Keratinocyte (primary cell): ENCODE measurements around the gene PRDM10.

Experiments
- EZH2 ChIP-seq: IDR thresholded peaks from one replicate; pipeline ENCODE4 v1.6.1; 2012; ENCODE audit warnings: inconsistent platforms, mild to moderate bottlenecking, low read length, moderate library complexity
- TF ChIP-seq, protein P1 (sequence below), 3 experiments: IDR thresholded peaks in 1 of 3; conservative IDR thresholded peaks in 1 of 3; optimal IDR thresholded peaks in 1 of 3; 2 replicates in 2 of 3; 3 replicates in 1 of 3; pipeline versions ENCODE3 to v1.5.1; 2011; ENCODE audit warnings: low read length in 3 of 3, mild to moderate bottlenecking in 3 of 3, moderate library complexity in 2 of 3, control low read depth in 1 of 3, inconsistent platforms in 1 of 3; ENCODE audit not compliant: insufficient read depth in 2 of 3; ENCODE audit errors: extremely low read depth in 1 of 3

DNA sequence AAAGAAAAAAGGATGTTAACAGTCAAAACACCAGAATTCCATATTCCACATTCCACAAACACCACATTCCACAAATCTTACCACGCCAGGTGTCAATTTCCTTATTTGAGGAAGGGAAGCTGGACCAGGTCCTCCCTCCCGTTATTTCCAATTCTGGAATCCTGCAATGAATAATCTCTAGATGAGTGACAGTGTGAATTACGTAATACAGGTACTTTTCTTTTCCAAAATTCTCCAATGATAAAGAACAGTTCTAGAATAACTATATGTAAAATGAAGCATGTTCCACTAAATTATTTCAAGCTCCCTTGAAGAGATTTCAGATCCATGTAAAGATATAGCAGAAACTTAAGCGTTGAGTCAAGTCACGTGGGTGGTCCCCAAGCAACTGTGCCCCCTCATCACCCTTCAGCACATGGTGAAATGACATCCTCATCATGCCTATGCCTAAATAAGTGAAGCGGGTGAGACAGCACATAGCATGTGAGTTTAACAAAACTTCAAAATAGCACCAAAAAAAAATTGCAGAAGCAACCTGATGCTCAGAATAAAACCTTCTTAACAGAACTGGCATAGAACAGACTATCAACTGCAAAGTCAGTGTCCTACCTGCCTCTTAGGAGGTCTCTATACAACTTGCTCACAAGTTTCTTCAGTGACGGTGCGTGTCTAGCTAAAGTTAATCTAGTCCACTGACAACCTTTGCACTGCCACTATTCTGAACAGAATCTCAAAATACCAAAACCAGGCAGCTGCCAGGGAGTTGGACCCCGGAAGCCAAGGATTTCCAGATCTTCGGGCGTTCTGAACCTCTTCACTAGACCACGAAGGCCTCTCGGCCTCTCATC is 108.1 kb downstream of the PRDM10 start:
- TF ChIP-seq, protein P1, sequence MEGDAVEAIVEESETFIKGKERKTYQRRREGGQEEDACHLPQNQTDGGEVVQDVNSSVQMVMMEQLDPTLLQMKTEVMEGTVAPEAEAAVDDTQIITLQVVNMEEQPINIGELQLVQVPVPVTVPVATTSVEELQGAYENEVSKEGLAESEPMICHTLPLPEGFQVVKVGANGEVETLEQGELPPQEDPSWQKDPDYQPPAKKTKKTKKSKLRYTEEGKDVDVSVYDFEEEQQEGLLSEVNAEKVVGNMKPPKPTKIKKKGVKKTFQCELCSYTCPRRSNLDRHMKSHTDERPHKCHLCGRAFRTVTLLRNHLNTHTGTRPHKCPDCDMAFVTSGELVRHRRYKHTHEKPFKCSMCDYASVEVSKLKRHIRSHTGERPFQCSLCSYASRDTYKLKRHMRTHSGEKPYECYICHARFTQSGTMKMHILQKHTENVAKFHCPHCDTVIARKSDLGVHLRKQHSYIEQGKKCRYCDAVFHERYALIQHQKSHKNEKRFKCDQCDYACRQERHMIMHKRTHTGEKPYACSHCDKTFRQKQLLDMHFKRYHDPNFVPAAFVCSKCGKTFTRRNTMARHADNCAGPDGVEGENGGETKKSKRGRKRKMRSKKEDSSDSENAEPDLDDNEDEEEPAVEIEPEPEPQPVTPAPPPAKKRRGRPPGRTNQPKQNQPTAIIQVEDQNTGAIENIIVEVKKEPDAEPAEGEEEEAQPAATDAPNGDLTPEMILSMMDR (optimal IDR thresholded peaks at IDR 0.05 in 1 of 3, IDR thresholded peaks at IDR 0.05 in 1 of 3, conservative IDR thresholded peaks at IDR 0.05 in 1 of 3; ENCODE audit: extremely low read depth in 1 of 3, insufficient read depth in 2 of 3, low read length in 3 of 3): no peak
- no peak for TF ChIP-seq EZH2
